K562 treated with DMSO at 1 percent for 48 hours (cell line): ENCODE results near the gene KCNIP2. TPM values are rescaled to one million over a fixed set of nuclear protein-coding genes. Genes with fewer than 3 reads are reported as not detected.

Experiments
- total RNA-seq: library from RNA; unstranded; fragments of 300-600 nt; gene quantifications from 2 replicates; pipeline ENCODE4 v1.2.3, GENCODE V29; 2022; ENCODE audit warnings: low replicate concordance; ENCODE audit errors: extremely low read depth

Gene KCNIP2
- not detected in 2 replicates for total RNA-seq

DNA sequence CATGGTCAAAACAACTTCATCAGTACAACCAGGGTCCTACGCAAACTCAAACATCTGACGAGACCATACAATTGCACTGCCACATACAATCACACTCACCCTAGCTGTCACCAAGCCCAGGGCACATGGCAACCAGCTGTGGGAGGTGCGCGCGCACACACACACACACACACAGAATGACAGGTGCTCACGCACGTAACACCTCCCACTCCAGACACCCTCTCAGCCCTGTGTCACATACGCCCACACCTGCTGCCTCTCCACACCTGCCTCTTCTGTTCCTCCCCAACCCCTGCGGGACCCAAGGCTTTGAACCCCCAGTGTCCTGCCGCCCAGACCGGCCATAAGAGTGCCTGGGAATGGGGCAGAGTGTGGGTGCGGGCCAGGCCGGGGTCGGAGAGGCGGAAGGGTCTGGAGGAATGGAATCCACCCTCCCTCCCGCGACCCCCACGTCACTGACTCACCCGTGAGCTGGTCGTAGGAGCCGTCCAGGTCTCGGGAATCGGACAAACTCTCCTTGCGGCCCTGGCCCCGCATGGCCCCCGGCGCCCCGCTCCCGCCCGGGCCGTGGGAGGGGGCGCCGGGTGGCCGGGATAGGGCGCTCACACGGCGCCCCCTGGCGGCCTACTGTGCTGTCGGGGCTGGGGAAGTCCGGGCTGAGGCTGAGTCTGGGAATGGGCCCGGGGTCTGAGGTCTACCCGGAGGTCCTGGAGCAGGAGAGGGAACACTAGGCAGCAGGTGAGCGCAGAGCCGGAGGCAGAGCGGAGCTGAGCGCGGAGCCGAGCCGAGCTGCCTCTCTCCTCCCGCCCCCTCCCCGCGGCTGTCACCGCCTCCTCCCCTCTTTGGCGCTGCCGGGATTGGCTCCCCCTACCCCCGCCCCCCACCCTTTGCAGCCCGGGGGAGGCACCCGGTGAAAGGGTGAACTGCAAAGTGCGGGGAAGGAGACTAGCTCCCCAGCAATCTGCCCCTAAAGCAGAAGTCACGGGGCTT, at the start of gene KCNIP2:
Gene KCNIP2 (minus strand): TSS at position 769 of the 990 bp plus-strand sequence. CDS start 232 bp downstream, at position 537.

DNA sequence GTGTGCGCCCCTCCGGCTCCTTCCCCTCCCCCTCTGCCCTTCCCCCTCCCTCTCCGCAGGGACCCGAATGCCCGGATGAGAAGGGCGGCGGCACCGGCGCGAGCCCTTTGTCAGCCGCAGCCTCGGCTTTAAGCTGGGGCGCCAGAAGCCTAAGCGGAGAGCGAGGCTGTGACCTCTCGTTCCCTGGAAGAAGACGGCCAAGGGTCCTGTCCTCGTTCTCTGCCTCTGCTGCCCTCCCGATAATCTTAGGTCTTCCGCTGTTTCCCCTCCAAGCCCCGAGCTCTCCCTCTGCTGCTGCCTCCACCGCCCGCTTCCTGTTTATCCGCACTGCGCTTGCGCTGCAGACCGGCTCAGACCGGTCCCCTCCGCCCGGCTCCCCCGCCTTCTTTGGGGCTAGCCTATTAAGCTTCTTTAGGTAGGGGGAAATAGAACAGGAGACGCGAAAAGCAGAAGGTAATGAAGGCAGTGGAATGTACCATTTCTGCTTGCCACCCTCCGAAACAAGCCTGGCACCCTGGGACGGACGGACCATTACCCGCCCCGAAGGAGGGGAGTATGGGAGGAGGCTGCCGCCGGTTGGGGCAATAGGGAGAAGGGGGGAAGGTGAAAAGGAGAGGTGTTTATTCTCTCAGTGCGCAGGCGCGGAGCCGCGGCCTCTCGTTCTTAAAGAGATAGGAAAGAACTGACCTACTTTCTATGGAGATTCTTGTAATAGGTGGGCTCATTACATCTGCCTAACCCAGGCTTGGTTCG, 25.3 kb downstream of the KCNIP2 start, which contains the start of gene OGA:
Gene OGA (minus strand): TSS at position 326 of the 753 bp plus-strand sequence. CDS start 422 bp downstream, outside the sequence.

DNA sequence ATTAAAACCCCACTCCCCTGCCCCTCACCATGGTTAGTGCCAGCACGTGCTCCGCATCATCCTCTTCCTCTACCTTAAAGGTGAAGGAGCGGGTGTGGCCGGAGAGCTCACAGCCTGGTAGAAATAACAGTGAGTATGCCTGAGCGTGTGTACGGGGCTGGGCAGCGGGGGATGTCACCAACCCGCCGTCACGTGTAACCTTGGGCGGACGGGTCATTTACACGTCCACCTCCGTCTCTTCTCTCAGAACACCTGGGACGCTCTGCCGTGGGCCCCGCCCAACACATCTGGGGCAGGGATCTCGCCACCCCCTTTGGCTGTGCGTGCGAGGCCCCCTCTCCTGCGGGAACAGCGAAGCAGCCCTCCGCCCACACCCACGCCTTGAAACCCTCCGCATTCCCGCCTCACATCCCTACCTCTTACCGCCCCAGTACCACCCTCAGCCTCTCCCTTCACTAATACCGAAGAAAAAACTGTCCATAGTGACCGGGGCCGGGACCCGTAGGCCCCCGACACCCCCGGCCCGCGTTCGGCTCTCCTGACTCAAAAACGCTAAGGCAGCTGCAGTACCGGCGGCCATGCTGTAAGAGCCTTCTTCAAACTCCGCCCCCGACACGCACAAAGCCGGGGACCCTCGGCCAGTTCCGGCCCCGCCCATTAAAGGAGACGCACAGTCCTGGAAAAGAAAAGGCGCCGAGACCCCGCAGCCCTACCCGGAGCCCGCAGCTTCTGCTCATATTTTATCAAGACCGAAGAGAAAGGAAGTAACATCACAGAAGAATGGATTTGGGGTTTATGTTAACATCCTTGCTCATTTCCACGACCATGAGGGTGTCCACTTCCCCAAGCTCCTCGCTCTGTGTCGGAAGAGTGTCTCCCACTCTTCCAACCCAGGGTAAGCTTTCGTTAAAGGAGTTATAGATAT, 60.5 kb downstream of the KCNIP2 start, which contains the start of gene NPM3:
Gene NPM3 (minus strand): TSS at position 636 of the 925 bp plus-strand sequence. CDS start 56 bp downstream, at position 580.

Other genes with a start within 250 kb of the KCNIP2 start
- gene FBXW4, start 148.6 kb downstream of the KCNIP2 start, total RNA-seq: not detected in 2 replicates
- gene FGF8, start 67.7 kb downstream of the KCNIP2 start, total RNA-seq: not detected in 2 replicates
- gene NPM3, start 60.4 kb downstream of the KCNIP2 start, total RNA-seq: 631 TPM in 1 of 2 replicates, not detected in the other
- gene OGA, start 25.4 kb downstream of the KCNIP2 start, total RNA-seq: not detected in 2 replicates
- not detected in 2 replicates for gene ARMH3, start 212.4 kb upstream of the KCNIP2 start, total RNA-seq
- not detected in 2 replicates for gene HPS6, start 221.5 kb upstream of the KCNIP2 start, total RNA-seq